Central memory CD8-positive, alpha-beta T cell (primary cell): Measurements from ENCODE around the gene SLC19A1.

ENCODE experiments used
- ATAC-seq: fragments of 150-1000 bp; cut with Tn5 transposase; replicated peaks from 2 replicates; pipeline ENCODE4 v1.10.0; 2022; ENCODE audit warnings: mild to moderate bottlenecking, moderate FRiP score, moderate number of reproducible peaks; ENCODE audit not compliant: poor library complexity, severe bottlenecking; ENCODE audit errors: extremely low read depth
- DNase-seq, 2 donors: peaks; one replicate each; pipeline ENCODE4 v3.0.0; 2021; ENCODE audit warnings: low spot score in 2 of 2
- H3K27ac Mint-ChIP-seq: one replicate; pipeline ENCODE4 v1.8.0; 2022; ENCODE audit warnings: low read depth, mild to moderate bottlenecking, moderate library complexity, mixed read lengths
- H3K27me3 Mint-ChIP-seq: one replicate; pipeline ENCODE4 v1.8.0; 2022; ENCODE audit warnings: mixed read lengths
- H3K36me3 Mint-ChIP-seq: one replicate; pipeline ENCODE4 v1.8.0; 2022; ENCODE audit warnings: mild to moderate bottlenecking, moderate library complexity, mixed read lengths; ENCODE audit not compliant: insufficient read depth
- H3K4me1 Mint-ChIP-seq: one replicate; pipeline ENCODE4 v1.8.0; 2022; ENCODE audit warnings: mixed read lengths
- H3K4me3 Mint-ChIP-seq: one replicate; pipeline ENCODE4 v1.8.0; 2022; ENCODE audit warnings: mild to moderate bottlenecking, moderate library complexity, mixed read lengths
- H3K9me3 Mint-ChIP-seq: one replicate; pipeline ENCODE4 v1.8.0; 2022; ENCODE audit warnings: mixed read lengths

Gene SLC19A1

GRCh38 chr21:45477176-45478114 is 64.8 kb downstream of the SLC19A1 start:
- DNase-seq: no peak
- Mint-ChIP-seq H3K27ac (peak overlapping the region; percentile 87), H3K4me3 (peak overlapping the region; percentile 80), H3K9me3 (no peaks in the 10 kb centered on the region), H3K36me3 (peaks cover 1% of the 10 kb centered on the region), H3K27me3 (no peaks in the 10 kb centered on the region), H3K4me1 (peaks cover 21% of the 10 kb centered on the region)
- no peak for ATAC-seq

- no peaks in the 10 kb centered on the region for H3K9me3 Mint-ChIP-seq
- DNase-seq (no peak), ATAC-seq (no peak)
- peaks cover 21% of the 10 kb centered on the region for H3K4me1 Mint-ChIP-seq
- no peak overlapping the region for H3K4me3 Mint-ChIP-seq
- peaks cover 1% of the 10 kb centered on the region for H3K36me3 Mint-ChIP-seq
- H3K27ac Mint-ChIP-seq: peak overlapping the region; percentile 41
- H3K27me3 Mint-ChIP-seq: no peaks in the 10 kb centered on the region
These were observed 65.7 kb downstream of the SLC19A1 start for GRCh38 chr21:45476582-45476981.

- no peak overlapping the region for H3K4me3 Mint-ChIP-seq
- H3K9me3 Mint-ChIP-seq: no peaks in the 10 kb centered on the region
- DNase-seq (no peak), ATAC-seq (no peak)
- H3K27ac Mint-ChIP-seq: peak overlapping the region; percentile 41
- peaks cover 21% of the 10 kb centered on the region for H3K4me1 Mint-ChIP-seq
- peaks cover 1% of the 10 kb centered on the region for H3K36me3 Mint-ChIP-seq
- H3K27me3 Mint-ChIP-seq: no peaks in the 10 kb centered on the region
These were observed 66.3 kb downstream of the SLC19A1 start for GRCh38 chr21:45475797-45476570.

GRCh38 chr21:45475004-45475685 is 67.1 kb downstream of the SLC19A1 start:
- H3K36me3 Mint-ChIP-seq: peaks cover 1% of the 10 kb centered on the region
- DNase-seq (no peak), ATAC-seq (no peak)
- H3K4me3 Mint-ChIP-seq: no peak overlapping the region
- H3K4me1 Mint-ChIP-seq: peaks cover 21% of the 10 kb centered on the region
- no peaks in the 10 kb centered on the region for H3K27me3 Mint-ChIP-seq
- H3K27ac Mint-ChIP-seq: no peak overlapping the region
- H3K9me3 Mint-ChIP-seq: no peaks in the 10 kb centered on the region

DNA sequence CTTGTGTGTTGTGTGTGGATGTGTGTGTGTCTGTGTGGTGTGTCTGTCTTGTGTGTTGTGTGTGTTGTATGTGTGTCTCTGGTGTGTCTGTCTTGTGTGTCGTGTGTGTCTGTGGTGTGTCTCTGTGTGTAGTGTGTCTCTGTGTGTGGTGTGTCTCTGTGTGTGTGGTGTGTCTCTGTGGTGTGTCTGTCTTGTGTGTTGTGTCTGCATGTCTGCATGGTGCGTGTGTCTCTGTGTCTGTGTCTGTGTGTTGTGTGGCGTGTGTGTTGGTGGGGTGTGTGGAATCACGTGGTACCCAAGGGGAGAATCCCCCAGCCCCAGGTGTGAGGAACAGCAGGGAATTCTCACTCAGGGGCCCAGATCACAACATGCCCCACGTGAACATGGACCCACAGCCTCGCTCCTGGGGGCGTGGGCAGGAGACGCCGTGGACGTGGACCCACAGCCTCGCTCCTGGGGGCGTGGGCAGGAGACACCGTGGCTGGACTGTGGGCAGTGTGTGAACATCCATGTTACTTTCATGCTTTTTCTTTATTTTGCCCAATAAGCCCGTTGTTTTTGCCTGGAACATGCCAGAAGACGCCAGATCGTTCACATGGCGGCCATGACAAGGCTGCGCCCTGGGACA is 67.8 kb downstream of the SLC19A1 start:
- no peak for ATAC-seq
- no peak for DNase-seq
- no peak overlapping the region for H3K4me3 Mint-ChIP-seq
- H3K36me3 Mint-ChIP-seq: peaks cover 1% of the 10 kb centered on the region
- no peaks in the 10 kb centered on the region for H3K9me3 Mint-ChIP-seq
- peaks cover 19% of the 10 kb centered on the region for H3K4me1 Mint-ChIP-seq
- H3K27me3 Mint-ChIP-seq: no peaks in the 10 kb centered on the region
- peak overlapping the region; percentile 6 for H3K27ac Mint-ChIP-seq

DNA sequence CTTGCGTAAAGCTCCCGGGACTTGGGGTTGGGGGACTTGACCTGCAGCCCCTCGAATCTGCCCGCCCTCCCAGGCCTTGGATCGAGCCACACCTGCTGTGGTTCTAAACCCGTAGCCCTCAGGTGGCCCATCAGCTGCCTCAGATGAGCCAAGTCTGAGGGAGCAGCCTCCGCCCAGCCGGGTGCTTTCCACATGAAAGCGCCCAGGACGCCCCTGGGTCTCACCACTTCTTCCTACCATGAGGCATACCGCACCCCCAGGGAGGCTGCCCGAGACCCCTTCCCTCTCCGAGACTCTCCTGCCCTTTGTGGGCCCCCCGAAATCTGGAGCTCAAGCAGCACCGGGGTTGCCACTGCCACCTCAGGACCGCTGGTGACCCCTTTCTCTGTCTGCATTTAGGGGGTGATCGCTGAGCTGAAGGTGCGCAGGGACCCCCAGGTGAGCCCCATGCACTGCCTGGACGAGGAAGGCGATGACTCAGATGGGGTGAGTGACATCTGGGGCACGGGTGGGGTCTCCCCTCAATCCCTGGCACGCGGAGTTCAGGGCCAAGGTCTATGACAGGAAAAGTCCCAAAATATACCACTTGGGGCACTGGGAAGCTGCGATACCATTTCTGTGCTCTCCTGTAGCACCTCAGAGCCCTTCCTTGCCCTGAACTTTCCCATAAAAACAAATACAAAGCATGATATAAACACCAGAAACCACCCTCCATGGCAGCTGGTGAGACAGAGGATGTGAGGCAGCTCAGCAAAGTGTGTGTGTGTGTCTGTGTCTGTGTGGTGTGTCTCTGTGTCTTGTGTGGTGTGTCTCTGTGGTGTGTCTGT is 68.5 kb downstream of the SLC19A1 start:
- Mint-ChIP-seq H3K27me3 (no peaks in the 10 kb centered on the region), H3K4me1 (peaks cover 15% of the 10 kb centered on the region), H3K4me3 (no peak overlapping the region), H3K27ac (peak overlapping the region; percentile 6), H3K9me3 (no peaks in the 10 kb centered on the region), H3K36me3 (peaks cover 1% of the 10 kb centered on the region)
- DNase-seq (no peak), ATAC-seq (no peak)

DNA sequence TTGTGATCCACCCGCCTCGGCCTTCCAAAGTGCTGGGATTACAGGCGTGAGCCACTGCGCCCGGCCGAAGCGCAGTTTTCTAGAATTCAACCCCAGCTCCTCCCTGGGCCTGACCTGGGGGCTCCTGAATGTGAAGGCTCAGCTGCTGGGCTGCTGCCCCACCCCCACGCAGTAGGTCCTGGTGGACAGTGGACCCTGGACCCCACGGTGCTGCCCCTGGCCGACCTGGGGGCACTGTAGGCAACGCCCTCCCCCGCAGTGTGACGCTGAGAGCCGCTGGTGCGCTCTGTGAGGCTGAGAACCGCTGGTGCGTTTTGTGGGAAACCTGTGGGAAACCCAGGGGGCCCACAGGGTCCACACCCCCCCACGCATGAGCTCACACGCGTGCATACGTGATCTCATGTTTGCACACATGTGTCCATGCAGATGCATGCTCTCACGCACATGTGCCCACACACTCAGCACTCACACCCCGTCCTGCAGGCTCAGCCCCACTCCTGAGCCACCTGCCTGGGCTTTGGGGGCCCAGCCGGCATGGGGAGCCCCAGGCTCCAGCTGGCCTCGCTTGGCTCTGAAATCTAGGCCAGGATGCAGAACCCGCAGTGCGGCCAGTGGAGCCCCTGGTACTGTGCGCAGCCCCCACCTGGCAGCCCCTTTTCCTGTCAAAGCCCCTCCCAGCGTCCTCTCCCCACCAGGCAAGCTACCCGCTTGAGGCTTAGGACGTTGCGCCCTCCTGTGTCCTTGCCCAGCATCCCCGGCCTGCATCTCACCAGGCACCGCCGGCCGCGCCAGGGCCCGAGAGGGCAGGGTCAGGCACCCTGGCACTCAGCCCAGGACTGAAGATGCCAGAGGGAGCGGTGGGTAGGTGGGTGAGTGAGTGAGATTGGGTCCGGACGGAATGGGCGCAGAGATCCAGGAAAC is 69.5 kb downstream of the SLC19A1 start:
- Mint-ChIP-seq H3K4me3 (no peak overlapping the region), H3K9me3 (no peaks in the 10 kb centered on the region), H3K27me3 (no peaks in the 10 kb centered on the region), H3K4me1 (peaks cover 6% of the 10 kb centered on the region), H3K36me3 (no peaks in the 10 kb centered on the region), H3K27ac (no peak overlapping the region)
- DNase-seq (no peak), ATAC-seq (no peak)

DNA sequence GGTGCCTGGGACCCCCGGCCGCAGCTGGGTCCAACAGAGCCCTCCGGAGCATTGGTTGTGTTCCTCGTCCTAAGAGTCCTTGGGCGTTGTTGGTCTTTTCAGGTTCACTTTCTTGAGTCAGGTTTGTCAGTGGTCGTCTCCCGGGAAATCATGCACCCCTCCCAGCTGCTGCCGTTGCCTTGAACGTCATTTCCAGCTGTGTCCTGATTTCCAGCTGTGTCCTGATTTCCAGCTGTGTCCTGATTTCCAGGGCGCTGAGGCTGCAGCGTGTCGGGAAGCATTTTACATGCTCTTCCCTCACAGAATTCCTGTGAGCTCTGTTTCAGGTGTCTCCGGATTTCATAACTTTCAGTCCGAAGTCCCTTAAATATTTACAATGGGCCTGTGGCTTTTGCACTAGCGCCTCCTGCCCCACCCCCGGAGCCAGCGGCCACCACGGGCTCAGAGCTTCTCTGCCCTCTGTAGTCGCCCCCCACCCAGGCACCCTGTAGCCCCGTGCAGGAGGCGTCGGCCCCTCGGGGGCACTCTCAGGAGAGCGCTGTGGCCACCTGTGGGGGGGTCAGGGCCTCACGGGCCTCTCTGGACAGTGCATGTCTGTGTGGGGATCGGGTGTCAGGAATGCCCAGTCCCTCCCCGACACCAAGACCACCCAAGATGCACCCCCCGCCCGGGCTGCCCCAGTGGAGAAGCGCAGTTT is 70.6 kb downstream of the SLC19A1 start:
- no peak for DNase-seq
- no peak overlapping the region for H3K27ac Mint-ChIP-seq

GRCh38 chr21:45470773-45471524 is 71.3 kb downstream of the SLC19A1 start:
- no peak for ATAC-seq
- Mint-ChIP-seq H3K4me1 (no peaks in the 10 kb centered on the region), H3K9me3 (no peaks in the 10 kb centered on the region), H3K4me3 (no peak overlapping the region), H3K36me3 (no peaks in the 10 kb centered on the region), H3K27ac (peak overlapping the region; percentile 29), H3K27me3 (peaks cover 13% of the 10 kb centered on the region)
- no peak for DNase-seq

More for the DNA sequence above, 70.6 kb downstream of the SLC19A1 start:
- Mint-ChIP-seq H3K4me3 (no peak overlapping the region), H3K36me3 (no peaks in the 10 kb centered on the region), H3K4me1 (peaks cover 4% of the 10 kb centered on the region), H3K27me3 (peaks cover 7% of the 10 kb centered on the region), H3K9me3 (no peaks in the 10 kb centered on the region)
- ATAC-seq: no peak

GRCh38 chr21:45470087-45470515 is 72.1 kb downstream of the SLC19A1 start:
- Mint-ChIP-seq H3K4me3 (no peak overlapping the region), H3K27me3 (peaks cover 21% of the 10 kb centered on the region), H3K4me1 (no peaks in the 10 kb centered on the region), H3K27ac (no peak overlapping the region), H3K36me3 (no peaks in the 10 kb centered on the region), H3K9me3 (no peaks in the 10 kb centered on the region)
- DNase-seq (no peak), ATAC-seq (no peak)
